Measurements from ENCODE around the gene CADPS2. TPM values are rescaled to one million over a fixed set of nuclear protein-coding genes. Genes with fewer than 3 reads are reported as not detected.

CADPS2 gene
- polyA plus RNA-seq, 3 donors = 48.0 to 51.7 (median 48.4) TPM

DNA sequence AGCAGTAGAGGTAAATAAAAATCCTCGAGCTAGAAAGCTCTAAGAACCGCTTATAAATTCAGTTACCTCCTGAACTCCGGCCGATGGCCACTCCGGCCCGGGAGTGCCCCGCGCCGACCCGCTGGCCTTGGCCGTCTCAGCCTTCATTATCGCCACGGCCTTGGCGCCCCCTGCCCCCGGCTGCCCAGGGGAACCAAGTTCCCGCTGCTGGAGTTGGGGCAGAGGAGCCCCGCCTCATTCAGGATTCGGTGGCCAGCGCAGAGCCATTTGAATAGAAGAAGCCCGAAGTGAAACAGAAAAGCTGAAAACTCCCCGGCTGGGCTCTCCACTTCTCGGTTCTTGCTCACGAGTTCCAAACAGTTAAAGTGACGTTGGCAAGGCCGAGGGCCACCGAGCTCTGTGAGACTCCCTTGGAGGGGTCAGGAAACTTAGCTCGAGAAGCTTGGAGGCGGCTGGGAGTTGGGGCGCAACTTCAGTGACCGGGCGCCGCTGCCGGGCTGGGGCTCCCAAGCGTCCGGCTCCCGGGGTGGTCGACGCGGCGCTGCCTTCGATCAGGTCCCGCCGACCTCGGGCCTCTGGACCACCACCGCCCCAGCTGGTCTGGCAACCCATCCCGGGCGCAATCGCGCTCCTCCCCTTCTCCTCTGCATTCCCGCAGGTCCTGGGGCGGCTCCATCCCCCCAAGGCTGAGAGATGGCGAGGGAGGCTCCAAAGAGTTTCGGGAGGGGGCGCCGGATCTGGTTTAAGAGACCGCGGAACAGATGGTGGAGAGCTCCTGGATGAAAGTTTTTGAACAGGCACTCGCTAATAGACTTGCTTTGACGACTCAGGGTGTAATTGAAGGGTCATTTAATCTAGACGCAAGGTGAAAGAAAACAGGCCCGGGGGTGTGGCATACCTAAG, 575.9 kb downstream of the CADPS2 start:
- no peak for DNase-seq

GRCh38 chr7:122309421-122309820, 576.8 kb downstream of the CADPS2 start:
- DNase-seq = no peak

- no peak for DNase-seq
Measured at GRCh38 chr7:122307228-122307621, 579.0 kb downstream of the CADPS2 start.

DNA sequence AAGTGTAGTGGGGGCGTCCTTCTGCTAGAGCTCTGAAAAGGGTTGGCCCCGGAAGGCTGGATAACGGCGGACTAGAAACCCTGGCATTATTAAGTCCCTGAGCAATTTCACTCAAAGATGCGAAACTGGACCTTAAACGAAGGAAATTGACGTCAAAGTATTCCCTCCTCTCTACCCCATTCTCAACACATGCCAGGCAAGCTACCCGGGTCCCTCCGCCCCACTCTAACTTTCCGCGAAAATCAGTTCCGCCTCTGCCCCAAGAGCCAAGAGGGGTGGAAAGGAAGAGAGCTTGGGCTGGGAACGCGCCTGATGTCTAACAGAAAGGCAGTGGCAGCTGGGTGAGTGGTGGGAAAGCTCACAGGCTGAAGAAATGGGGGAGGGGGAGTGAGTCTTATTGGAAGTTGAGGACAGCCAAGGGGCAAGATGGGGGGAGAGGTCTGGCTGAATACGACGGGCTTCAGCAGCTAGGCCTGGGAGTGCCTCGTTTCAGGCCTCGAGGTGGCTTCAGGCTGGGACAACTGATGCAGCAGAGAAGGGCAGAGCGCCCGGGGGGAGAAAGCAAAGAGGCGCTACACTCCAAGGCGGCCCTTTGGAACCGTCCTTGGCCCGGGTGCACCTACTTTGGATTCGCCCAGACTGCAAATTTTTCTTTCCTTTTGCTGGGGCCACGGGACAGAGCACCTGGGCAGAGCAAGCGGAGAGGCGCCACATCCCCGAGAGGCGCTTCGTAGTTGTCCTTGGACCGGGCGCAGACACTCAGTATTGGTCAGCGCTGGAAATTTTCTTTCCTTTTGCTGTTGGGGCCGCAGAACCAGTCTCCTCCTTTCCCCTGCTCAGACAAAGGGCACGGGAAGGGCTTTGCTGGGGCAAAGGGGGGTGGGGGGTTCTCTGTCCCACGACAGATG, 579.7 kb downstream of the CADPS2 start:
- no peak for DNase-seq

DNA sequence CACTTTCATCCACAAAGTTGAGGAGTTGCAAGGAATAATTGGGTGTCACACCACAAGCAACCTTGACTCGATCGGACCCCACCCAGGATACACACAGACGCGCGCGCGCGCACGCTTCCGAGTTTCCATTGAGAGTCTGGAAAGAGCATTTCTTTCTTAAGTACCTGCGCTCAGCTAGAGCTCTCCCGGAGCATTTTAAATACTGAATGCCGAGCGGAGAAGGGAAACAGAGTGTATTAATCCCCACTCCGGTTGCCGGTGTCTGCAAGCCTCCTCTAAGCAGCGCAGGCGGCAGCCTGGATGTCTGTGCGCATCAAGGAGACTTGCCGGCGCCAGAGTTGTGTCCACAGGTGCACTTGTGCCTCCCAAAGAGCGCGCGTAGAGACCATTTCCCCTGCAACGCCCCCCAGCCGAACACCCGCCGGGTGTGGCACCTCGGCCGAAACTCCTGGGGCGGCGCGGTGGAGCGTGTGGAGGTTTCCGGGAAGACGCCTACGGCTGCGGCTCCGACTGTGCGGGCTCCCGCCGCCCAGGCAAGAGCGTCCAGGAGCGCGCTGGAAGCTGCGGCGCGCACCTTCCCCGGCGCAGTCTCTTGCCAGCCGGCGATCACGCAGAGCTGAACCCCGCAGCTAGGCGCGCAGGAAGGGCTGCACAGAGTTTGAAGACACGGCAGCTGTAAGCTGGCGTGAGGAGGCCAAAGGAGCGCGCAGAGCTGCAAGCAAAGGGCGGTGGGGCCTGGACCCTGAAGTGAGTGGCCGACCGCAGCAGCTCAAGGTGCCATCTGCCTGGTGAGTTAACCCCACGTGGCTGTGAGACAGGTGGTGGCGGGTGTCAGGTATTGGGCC, 580.6 kb downstream of the CADPS2 start:
- no peak for DNase-seq

- DNase-seq = no peak
Measured at GRCh38 chr7:122304996-122305421, 581.3 kb downstream of the CADPS2 start.

- DNase-seq = no peak
Measured at GRCh38 chr7:122304319-122304975, 581.8 kb downstream of the CADPS2 start, which contains the start of gene FEZF1. FEZF1 (minus strand) TSS chr7:122304750; CDS start chr7:122304437, 313 bp downstream.

DNA sequence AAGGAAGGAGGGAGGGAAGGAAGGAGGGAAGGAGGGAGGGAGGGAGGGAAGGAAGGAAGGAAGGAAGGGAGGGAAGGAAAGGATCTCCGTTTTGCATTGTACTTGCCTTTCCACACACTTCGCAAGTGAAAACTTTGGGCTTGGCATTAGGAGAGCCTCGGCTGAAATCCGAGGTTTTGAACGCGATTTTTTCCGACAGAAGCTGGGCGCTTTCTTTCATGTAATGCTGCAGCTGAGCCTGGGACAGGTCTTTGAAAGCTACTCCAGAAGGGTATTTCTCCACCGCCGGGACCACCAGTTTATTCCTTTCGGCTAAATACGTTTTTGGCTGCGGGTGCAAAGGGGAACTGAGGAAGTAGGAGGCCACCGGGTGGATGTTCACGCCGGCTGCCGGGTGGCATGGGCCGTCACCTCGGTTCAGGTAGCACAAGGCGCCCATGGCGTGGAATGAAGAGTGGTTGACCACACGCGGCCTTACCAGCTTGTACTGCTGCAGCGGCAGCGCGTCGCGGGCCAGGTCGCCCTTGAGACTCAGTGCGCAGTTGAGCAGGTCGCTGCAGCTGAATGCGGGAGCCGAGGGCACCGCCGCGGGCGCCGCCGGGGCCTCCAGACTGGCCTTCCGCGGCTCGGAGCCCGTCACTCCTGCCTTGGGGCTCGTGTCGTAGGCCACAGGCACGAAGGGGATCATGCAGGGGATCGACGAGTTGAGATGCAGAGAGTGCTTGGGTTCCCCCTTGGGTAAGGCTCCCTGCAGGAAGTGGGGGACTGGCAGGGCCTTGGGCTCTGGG, 582.5 kb downstream of the CADPS2 start:
- no peak for DNase-seq

GRCh38 chr7:122302761-122303530, 583.3 kb downstream of the CADPS2 start:
- no peak for DNase-seq

GRCh38 chr7:122301858-122302760, 584.2 kb downstream of the CADPS2 start:
- DNase-seq = no peak

GRCh38 chr7:122300956-122301833, 585.1 kb downstream of the CADPS2 start:
- DNase-seq = no peak

- no peak for DNase-seq
Measured at GRCh38 chr7:122300211-122300932, 585.9 kb downstream of the CADPS2 start.

DNA sequence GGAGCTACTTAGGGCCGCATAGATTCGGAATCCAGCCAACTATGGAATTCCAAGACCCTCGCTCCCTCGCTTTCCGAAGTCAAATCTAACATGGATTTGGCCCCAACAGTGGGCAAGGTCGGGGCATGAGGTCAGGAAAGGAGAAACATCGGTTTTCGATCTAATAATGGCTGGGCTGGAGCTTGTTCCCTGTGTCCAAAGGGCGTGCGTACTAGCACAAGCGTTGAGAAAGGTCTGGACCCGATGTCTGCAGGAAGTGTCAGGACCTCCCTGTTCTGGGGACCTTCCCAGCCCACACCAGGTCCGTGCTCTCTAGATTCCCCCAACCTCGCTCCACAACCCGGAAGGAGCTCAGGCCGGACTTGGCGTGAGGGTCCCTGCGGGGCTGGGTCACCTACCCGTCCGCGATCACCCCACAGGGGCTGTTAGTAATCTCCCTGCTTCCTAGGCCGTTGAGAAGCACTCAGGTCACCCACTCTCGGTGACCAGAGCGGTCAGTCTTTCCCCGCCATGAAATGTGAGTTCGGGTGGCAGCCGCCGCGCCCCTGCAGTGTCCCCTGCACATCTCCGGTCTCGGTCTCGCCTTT, 586.5 kb downstream of the CADPS2 start:
- DNase-seq = no peak

- no peak for DNase-seq
Measured at GRCh38 chr7:122298618-122299017, 587.6 kb downstream of the CADPS2 start.

- no peak for DNase-seq
Measured at GRCh38 chr7:122298131-122298530, 588.1 kb downstream of the CADPS2 start.

DNA sequence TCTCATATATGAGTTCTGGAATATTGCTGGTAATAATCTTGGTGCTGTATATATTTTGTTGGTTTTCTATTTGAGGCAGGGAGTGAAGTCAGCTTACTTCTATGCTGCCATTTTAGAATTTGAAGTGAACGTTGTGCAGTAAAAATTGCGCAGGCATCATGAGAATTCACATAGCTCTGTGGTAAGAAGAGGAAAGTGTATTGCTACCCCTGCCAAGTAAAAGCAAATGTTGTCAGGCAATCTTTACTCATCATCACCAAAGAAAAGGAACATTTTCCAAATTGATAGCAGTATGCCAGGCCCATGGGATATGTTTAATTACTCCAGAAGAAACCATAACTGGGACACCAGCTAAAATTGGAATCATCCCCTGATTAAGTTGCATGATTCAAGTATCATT, 595.1 kb downstream of the CADPS2 start:
- DNase-seq = no peak
